ENCODE results near the gene INSR.

INSR gene

DNA sequence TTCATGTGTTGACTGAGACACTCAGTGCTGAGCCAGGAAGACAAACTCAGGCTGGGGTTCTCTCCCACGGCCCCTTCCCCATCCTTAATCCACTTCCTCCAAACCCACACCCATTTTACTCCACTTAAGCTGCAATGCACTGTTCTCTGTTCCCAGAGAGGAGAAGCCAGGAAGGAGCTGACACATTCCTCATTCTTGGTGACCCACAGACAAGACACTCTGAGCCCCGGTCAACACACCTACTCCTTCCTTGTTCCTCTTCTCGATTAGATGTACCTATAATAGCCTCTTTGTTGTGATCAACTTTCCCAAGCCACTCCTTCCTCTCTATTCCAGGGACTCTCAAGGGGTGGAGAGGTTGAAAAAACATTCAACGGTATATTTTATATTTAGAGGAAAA, 47.1 kb downstream of the INSR start:
- Histone ChIP-seq H3K4me2 (ENCODE audit: low read length) (no peak overlapping the region), H3K4me3 (ENCODE audit: low read length) (no peak overlapping the region), H3K9me3 (ENCODE audit: insufficient read depth, low read length) (peaks cover 12% of the 10 kb centered on the region; the same call in 1 of the 2 replicates), H3K27me3 (ENCODE audit: low read depth, low read length) (no peaks in the 10 kb centered on the region), H3K9ac (ENCODE audit: low read length) (no peak overlapping the region), H3K36me3 (replicated peaks; ENCODE audit: low read depth, low read length) (no peaks in the 10 kb centered on the region), H3K4me1 (ENCODE audit: low read length) (no peaks in the 10 kb centered on the region), H4K20me1 (ENCODE audit: insufficient read depth, low read length) (no peaks in the 10 kb centered on the region), H2AFZ (ENCODE audit: low read depth, low read length) (no peak overlapping the region), H3K27ac (ENCODE audit: low read length) (no peak overlapping the region), H3K79me2 (ENCODE audit: low read length) (no peaks in the 10 kb centered on the region)
- TF ChIP-seq EZH2phosphoT487 (IDR thresholded peaks at IDR 0.05; ENCODE audit: low read depth) (no peak), CTCF (IDR thresholded peaks at IDR 0.05; ENCODE audit: low read depth, low read length) (no peak)

DNA sequence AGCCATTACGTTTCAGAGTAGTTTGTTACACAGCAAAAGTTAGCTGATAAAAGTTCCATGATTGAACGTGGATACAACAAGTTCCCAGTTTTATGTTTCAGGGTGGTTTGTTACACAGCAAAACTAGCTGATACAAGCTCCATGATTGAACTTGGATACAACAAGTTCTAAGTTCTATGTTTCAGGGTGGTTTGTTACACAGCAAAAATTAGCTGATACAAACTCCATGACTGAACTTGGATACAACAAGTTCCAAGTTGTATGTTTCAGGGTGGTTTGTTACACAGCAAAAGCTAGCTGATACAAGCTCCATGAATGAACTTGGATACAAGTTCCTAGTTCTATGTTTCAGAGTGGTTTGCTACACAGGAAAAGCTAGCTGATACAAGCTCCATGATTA, 47.6 kb downstream of the INSR start:
- Histone ChIP-seq H3K79me2 (ENCODE audit: low read length) (no peaks in the 10 kb centered on the region), H4K20me1 (ENCODE audit: insufficient read depth, low read length) (no peaks in the 10 kb centered on the region), H2AFZ (ENCODE audit: low read depth, low read length) (no peak overlapping the region), H3K9ac (ENCODE audit: low read length) (no peak overlapping the region), H3K27me3 (ENCODE audit: low read depth, low read length) (no peaks in the 10 kb centered on the region), H3K4me3 (ENCODE audit: low read length) (no peak overlapping the region), H3K4me1 (ENCODE audit: low read length) (no peaks in the 10 kb centered on the region), H3K4me2 (ENCODE audit: low read length) (no peak overlapping the region), H3K9me3 (ENCODE audit: insufficient read depth, low read length) (peaks cover 12% of the 10 kb centered on the region; the same call in 1 of the 2 replicates), H3K27ac (ENCODE audit: low read length) (no peak overlapping the region), H3K36me3 (replicated peaks; ENCODE audit: low read depth, low read length) (no peaks in the 10 kb centered on the region)
- no peak for TF ChIP-seq EZH2phosphoT487 (IDR thresholded peaks at IDR 0.05; ENCODE audit: low read depth)

- Histone ChIP-seq H3K9me3 (ENCODE audit: insufficient read depth, low read length) (peaks cover 15% of the 10 kb centered on the region; the same call in 1 of the 2 replicates), H3K36me3 (replicated peaks; ENCODE audit: low read depth, low read length) (no peaks in the 10 kb centered on the region), H2AFZ (ENCODE audit: low read depth, low read length) (no peak overlapping the region), H3K4me2 (ENCODE audit: low read length) (no peak overlapping the region), H3K27me3 (ENCODE audit: low read depth, low read length) (no peaks in the 10 kb centered on the region), H3K27ac (ENCODE audit: low read length) (no peak overlapping the region), H3K4me3 (ENCODE audit: low read length) (no peak overlapping the region), H4K20me1 (ENCODE audit: insufficient read depth, low read length) (no peaks in the 10 kb centered on the region), H3K79me2 (ENCODE audit: low read length) (no peaks in the 10 kb centered on the region), H3K4me1 (ENCODE audit: low read length) (no peaks in the 10 kb centered on the region), H3K9ac (ENCODE audit: low read length) (no peak overlapping the region)
- TF ChIP-seq CTCF (IDR thresholded peaks at IDR 0.05; ENCODE audit: low read depth, low read length) (no peak), EZH2phosphoT487 (IDR thresholded peaks at IDR 0.05; ENCODE audit: low read depth) (no peak)
Measured at GRCh38 chr19:7242601-7243258, 51.5 kb downstream of the INSR start.

GRCh38 chr19:7238051-7238450, 56.2 kb downstream of the INSR start:
- Histone ChIP-seq H4K20me1 (ENCODE audit: insufficient read depth, low read length) (no peaks in the 10 kb centered on the region), H3K36me3 (replicated peaks; ENCODE audit: low read depth, low read length) (no peaks in the 10 kb centered on the region), H2AFZ (ENCODE audit: low read depth, low read length) (no peak overlapping the region), H3K79me2 (ENCODE audit: low read length) (no peaks in the 10 kb centered on the region), H3K9me3 (ENCODE audit: insufficient read depth, low read length) (0 out of 2 replicates have a peak, but pooled peaks cover 2% of the 10 kb centered on the region), H3K27me3 (ENCODE audit: low read depth, low read length) (no peaks in the 10 kb centered on the region), H3K4me3 (ENCODE audit: low read length) (no peak overlapping the region), H3K4me2 (ENCODE audit: low read length) (no peak overlapping the region), H3K9ac (ENCODE audit: low read length) (no peak overlapping the region), H3K4me1 (ENCODE audit: low read length) (no peaks in the 10 kb centered on the region), H3K27ac (ENCODE audit: low read length) (no peak overlapping the region)
- TF ChIP-seq EZH2phosphoT487 (IDR thresholded peaks at IDR 0.05; ENCODE audit: low read depth) (no peak), CTCF (IDR thresholded peaks at IDR 0.05; ENCODE audit: low read depth, low read length) (no peak)
